Activated CD4-positive, CD25-positive, alpha-beta regulatory T cell treated with anti-CD3 and anti-CD28 coated beads, Interleukin-2, amount 50 U/mL, for 72 hours (primary cell): ENCODE measurements around the gene TBC1D3C.
"Not testable (repeated sequence)": the region's sequence is repeated elsewhere in the genome, so short reads cannot be mapped to it uniquely, and the experiment has no call there.

ENCODE experiments used
- DNase-seq: peaks from one replicate; pipeline ENCODE4 v3.0.0; 2021

Gene TBC1D3C

DNA sequence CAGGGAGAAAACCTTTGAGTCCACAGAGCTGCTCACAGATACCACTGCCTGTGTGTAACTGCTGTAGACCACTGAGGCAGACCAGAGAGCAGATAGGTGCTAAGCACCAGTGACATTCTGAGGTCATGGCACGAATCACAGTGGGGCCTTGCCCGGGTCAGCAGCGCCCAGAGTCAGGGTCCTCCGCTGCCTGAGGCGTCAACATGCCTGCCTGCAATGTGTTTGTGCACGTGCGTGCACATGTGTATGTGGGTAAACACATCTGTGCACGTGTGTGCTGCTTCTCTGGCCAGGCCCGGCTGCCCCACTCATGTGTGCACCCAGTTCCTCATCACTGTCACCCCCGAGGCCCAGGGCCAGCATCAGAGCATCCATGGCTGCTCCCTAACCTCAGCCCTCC lies at the start of gene TBC1D3C:
TBC1D3C (minus strand) TSS at position 101 of the 400 bp plus-strand sequence. CDS start 1,568 bp downstream, outside the sequence.
- DNase-seq = not testable (repeated sequence)

DNA sequence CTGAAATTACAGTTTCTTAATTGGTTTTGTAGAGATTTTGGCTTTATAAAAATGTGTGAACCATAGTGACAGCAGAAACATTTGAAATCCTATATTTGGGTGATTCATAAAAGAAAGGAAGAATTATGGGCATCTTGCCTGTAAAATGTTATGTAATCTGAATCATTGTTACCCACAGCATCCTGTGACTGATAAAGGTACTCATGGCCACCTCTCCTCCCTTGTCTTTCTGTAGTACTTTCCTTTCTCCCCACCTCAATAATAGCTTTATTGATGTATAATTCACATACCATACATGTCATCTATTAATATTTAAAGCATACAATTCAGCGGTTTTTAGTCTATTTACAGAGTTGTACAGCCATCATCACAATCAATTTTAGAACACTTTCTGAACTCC lies 30.8 kb upstream of the TBC1D3C start:
- DNase-seq = not testable (repeated sequence)

DNA sequence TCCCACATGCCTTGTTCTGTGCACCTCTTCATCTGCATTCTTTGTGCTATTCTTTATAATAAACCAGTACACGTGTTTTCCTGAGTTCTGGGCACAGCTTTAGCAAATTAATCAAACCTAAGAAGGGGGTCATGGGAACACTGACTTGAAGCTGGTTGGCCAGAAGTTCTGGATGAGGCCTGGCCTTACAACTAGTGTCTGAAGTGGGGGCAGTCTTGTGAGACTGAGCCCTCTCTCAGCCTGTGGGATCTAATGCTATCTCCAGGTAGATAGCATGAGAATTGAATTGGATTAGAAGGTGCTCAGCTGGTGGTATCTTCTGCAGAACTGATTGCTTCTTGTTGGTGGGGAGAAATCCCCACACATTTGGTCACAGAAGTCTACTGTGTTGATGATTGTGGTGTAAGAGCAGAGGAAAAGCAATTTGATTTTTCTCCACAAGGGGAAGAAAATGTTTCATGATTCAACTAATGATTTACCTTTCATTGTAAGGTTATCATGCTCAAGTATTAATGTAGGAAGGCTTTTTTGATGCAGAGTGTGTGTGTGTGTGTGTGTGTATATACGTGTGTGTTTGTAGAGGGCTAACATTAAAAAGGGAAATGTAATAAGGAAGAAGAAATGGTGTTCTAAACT lies 25.7 kb upstream of the TBC1D3C start:
- DNase-seq = not testable (repeated sequence)

DNA sequence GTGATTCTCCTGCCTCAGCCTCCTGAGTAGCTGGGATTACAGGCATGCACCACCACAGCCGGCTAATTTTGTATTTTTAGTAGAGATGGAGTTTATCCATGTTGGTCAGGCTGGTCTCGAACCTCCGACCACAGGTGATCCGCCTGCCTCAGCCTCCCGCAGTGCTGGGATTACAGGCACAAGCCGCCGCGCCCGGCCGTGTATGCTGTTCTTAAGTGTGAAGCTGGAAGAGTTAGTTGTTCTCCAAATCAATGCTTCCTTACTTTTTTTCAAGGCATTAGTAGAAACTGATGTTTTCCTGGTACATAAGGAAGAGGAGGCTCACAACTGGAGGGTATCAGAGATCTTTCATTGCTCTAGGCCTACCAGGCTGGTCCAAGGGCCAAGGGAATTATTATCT lies 19.7 kb upstream of the TBC1D3C start:
- not testable (repeated sequence) for DNase-seq

DNA sequence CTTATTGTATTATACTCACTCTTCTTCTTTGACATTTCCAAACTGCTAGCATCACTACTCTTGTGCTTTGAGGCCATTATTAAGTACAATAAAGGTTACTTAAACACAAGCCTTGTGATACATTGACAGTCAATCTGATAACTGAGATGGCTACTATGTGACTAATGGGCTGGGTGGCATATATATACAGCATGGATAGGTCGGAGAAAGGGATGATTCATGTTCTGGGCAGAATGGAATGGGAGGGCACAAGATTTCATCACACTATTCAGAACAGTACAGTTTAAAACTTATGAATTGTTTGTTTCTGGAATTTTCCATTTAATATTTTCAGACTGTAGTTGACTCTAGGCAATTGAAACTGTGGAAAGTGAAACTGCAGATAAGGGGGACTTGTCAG lies 18.9 kb upstream of the TBC1D3C start:
- DNase-seq = not testable (repeated sequence)
